Right lobe of liver (tissue), 4 donors: ENCODE measurements around the gene TGFBR3.

Experiments used
- CTCF ChIP-seq, 4 donors: fragments of 200-600 bp in 3 of 4; fragments of 450-650 bp in 1 of 4; IDR thresholded peaks; one replicate each; pipeline versions ENCODE4 v1.5.1 to v1.8.0; 2016 to 2022; ENCODE audit warnings: antibody characterized with exemption in 4 of 4, mild to moderate bottlenecking in 2 of 4
- POLR2A ChIP-seq: fragments of 450-650 bp; IDR thresholded peaks from one replicate; pipeline ENCODE4 v1.6.1; 2017; ENCODE audit warnings: antibody characterized with exemption, mild to moderate bottlenecking
- donor health status: DM: no; HTN: no; CAD: no.
- donor health status: DM: no; HTN: no; CAD: no.
- donor health status: DM: no; HTN: yes; CAD: no.

- TF ChIP-seq POLR2A (no peak), CTCF (IDR thresholded peaks at IDR 0.05) (no peak)
Measured at GRCh38 chr1:91857557-91858239, 28.3 kb downstream of the TGFBR3 start.
